Hindlimb muscle (tissue), 1 donor: ENCODE results near the gene TNFAIP2. TPM values are rescaled to one million over a fixed set of nuclear protein-coding genes. Genes with fewer than 3 reads are reported as not detected.
"Not testable (repeated sequence)": the region's sequence is repeated elsewhere in the genome, so short reads cannot be mapped to it uniquely, and the experiment has no call there.

Experiments used
- DNase-seq: peaks from one replicate; pipeline ENCODE4 v3.0.0-alpha.2; 2013
- polyA plus RNA-seq: library from polyadenylated mRNA; unstranded; fragments of 120-200 nt; gene quantifications from one replicate; pipeline ENCODE4 v1.2.1, GENCODE V29; 2013; ENCODE audit not compliant: insufficient read length

The TNFAIP2 gene
- polyA plus RNA-seq, 1 donor: 70.0 TPM

DNA sequence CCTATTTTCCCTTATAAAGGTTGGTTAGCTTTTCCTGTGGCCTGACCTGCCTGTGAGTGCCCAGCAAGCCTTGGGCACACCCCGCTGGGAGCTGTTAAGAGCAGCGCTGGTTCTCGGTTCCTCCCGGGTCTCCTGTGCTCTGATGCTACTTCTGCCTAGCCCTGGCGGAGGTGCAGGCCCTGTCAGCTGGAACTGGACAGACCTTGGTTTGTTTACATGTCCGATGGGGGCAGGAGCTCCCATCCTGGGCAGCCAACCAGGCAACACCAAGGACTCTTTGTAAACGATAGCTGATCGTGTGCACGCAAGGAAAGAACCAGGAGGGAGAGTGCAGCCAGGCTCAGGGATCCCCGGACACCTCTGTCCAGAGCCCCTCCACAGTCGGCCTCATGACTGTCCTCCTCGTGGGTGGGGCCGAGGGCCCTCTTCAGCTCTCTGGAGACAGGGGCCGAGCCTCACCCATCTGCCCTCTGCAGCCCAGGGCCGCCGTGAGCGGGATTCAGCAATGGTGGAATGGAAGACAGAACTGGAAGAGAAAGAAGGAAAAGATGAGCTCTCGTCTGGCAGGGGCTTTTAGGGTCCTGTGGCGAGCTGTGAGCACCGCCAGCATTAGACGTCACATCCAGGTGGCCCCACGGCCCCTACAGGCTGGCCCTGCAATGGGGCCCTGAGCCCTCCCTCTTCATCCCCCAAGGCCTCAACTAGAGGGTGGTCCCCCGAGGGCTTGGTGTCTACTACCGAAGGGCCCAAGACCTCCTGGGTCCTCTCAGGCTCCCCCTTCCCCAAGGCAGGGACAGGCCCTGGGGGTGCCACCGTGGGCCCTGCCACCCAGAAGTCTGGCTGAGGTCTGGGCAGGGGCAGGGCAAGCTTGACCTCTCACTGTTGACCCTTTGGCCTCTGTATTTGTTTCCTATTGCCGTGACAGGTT is 12.3 kb downstream of the TNFAIP2 start:
- no peak for DNase-seq

DNA sequence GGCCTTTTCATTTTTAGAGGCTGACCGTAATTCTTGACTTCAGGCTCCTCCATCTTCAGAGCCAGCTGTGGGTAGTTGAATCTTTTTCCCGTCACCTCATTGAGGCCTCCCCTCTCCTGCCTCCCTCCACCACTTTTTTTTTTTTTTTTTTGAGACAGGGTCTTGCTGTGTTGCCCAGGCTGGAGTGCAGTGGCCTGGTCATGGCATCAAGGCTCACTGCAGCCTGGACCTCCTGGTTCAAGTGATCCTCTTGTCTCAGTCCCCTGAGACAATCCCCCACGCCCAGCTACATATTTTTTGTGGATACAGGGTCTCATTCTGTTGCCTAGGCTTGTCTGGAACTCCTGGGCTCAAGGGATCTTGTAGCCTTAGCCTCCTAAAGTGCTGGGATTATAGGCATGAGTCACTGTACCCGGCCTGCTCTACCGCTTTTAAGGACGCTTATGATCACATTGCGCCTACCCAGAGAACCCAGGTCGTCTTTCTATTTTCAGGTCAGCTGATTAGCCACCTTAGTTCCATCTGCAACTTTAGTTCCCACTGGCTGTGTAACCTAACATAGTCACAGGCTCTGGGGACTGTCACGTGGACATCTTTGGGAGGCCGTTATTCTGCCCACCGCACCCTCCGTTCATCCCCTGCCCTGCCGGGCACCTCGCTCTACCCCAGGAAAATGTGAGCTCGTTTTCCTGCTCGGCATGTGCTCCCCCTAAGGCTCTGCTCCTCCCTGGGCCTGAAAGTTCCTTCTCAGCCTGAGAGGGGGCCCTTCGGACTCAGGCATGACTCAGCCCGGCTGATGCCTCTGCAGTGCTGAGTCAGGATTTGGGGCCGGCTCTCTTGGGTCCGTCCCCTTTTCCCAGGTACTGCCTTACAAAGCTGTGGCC is 13.4 kb downstream of the TNFAIP2 start:
- no peak for DNase-seq

DNA sequence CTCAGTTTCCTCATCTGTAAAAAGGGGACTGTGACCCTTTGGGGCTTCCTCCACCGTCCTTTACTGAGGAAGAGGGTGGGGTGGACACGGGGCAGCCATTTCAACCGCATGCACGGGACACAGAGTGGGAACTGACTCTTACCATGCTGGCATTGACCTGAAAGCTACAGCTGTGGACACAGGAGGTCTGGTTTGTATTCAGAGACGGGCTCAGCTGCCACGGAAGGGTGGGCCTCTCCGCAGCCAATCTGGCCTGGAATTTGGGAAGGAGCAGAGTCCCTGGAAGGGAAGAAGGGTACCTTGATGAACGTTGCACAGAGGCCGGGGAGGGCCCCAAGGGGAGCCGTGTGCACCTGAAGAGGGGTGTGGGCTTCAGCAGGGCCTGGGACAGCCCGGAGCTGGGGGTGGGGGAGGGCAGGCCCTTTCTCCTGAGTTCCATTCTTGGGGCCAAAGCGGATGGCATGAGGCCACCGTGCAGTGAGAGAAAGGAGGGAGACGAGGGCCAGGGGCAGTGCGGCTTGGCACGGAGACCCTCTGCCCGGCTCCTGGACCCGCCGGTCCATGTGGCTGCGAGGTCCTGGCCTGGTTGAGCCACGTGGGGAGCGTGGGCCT is 14.5 kb downstream of the TNFAIP2 start:
- DNase-seq: no peak

DNA sequence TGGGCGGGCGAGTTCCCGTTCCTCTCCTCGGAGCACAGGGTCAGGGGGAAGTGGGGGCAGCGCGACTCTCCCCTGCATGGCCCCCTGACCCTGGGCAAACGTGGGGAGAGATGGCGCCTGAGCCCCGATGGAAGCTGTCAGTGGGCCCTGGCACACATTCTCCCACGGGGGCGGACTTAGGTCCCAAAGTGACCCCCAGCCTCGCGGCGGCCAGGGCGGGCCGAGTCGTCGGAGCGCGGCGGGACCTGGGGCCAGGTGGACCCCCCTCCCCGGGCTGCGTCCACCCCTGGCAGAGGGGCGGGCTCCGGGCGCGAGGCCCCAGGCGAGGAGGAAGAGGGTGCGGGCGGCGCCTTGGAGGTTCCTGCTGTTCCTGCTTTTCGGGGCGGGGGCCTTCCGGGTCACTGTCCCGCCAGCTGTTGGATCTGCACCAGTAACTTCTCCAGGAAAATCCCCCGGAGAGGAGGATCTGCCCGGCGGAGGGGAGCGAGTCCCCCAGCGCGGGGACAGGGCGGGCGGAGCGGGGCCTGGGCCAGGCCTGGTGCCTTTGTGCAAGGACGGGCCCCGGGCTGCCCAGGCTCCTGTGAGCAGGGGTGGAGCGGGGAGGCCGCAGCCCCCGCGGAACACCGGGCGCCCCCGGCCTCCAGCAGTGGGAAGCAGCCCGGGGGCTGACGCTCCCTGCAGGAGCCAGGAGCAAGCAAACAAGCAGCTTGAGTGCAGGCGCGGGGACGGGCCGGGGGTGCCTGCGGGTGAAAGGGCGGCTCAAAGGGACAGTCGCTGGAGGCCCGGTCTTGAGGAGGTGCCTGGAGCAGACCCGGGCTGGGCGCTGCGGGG is 15.3 kb downstream of the TNFAIP2 start:
- DNase-seq: no peak

DNA sequence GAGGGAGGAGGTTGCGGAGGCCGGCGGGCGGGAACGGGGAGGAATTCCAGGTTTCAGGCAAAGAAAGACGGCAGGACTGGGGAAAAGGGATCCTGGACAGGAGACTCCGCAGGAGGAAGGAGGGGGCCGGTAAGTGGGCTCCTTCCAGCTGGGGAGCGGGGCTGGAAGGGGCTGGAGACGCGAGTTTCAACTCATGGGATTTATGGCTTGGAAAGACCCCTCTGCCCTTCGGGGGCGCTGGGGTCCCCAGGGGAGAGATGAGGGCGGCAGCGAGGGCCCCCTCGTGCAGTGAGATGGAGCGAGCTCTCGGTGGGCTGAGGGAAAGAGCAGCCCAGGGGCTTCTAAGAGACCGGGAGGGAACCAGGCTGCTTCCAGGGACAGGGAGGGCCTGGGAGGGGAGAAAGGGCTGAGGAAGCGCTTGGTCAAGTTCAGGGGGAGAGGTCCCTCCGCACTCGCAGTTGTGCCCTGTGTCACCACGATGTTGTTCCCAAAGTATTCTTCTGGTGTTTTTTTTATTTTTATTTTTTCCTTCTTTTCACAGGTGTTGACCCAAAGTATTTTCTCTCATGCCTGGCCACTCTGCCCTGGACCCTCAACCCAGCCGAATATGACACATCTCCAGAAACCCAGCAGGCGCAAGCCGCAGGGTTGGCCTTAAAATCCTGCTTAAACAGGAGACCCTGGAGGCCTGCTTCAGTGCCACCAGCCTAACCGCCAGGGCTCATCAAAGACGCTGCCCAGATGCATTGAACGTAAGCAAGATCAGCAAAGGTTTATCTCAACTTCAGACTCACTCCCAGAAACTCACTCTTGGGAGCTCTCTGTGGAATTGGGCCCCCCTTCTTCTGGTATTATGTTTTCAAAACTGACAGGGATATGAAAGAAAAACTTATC is 16.1 kb downstream of the TNFAIP2 start:
- DNase-seq: no peak

DNA sequence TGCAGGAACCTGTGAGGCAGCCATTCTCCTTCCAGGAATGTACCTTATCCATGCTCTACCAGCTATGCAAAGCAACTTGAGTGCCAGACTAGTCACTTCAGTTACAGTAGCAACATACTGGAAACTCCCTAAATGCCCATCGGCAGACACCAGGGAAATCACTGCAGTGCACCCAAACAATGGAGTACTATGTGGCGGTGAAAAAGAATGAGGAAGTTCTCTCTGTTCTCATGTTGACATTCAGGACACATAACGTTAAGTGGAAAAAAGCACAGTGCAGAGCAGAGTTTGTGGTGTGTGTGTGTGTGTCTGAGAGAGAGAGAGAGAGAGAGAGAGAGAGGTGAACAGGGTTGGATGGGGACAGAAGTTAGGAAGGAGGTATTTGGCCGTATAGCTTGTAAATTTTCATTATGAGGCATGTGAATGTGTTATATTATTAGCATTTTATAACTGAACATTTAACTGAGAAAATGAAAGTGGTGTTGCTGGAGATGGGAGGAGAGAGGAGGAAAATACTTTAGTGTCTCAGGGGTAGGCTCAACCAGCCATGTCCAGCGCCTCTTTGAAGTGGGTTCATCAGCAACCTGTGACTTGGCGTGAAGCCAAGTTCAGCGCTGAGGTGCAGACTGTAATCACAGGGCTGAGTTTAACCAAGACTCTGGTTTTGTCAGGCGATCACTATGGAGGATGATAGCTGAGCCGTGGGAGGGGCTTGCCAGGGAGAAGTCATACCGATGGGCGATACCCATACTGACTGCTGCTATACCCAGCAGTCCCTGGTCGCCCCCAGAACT is 17.3 kb downstream of the TNFAIP2 start:
- DNase-seq: no peak

DNA sequence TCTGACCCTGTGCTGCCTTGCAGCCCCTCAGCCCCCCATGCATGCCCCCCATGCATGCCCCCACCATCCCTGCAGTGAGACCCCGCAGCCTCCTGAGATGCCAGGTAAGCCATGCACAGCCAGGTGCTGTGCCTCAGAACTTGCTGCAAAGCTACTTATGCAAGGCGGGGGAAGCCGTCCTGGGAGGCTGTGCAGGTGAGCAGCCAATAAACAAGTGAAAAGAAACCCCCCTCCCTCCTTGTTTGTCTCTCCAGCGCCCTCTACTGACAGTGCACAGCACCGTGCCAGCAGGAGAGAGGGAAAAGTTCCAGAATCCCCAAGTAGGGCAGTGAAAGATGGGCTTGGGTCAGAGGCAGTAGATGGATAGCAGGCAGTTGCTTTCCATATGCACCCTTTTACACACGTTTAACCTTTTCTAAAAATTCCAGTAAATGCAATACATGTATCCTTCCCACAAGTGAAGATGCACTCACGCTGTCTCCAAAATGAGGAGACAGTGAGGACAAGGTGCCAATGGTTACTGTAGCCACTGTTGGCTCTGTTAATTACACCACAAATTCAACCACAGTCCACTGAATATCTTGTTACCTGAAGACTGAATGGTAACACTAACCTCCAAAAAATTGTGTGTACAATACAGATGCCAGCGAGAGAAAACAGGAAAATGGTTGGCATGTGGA is 18.0 kb downstream of the TNFAIP2 start:
- DNase-seq: no peak

DNA sequence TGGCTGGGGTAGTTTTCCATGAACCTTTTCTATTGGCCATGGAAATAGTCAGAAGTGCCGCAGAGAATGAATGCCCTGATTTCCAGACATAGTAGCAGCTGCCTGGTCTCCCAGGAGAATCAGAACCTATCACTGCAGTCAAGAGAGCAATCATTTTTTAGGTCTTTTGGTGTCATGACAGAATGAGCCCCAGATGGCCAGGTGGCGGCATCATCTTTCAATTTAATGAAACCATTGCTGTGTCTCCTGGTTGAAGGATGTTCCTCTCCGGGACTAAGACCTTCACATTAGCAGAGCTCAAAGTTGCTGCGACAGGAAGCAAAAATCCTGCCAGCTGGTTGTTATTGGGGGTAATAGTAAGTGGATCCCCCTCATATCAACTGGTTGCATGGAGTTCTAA is 18.8 kb downstream of the TNFAIP2 start:
- DNase-seq: no peak

DNA sequence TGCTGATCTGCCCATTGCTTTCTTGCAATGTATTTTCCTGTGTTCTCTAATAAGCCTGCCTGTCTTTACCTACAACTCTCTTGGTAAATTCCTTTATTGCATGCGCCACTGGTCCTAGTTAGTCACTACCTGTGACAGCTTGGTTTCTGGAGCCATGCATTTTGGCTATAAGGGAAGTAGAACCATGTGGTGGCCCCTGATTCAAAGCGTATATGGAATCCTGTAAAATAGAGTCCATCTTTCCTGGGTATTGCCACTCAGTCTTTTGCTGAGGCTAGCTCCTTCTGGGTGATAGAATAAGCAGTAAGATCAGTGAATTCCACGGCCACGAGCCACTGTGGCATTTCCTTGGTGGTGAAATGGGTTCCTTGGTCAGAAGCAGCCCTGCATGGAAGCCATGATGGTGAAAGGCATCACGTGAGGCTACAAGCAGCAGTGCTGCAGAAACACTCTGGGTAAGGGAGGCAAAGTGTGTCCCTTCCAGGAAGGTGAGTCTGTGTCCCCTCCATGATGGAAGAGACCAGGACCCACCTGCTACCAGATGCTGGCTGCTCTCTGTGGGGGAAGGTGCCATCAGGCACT is 19.6 kb downstream of the TNFAIP2 start:
- DNase-seq: no peak

DNA sequence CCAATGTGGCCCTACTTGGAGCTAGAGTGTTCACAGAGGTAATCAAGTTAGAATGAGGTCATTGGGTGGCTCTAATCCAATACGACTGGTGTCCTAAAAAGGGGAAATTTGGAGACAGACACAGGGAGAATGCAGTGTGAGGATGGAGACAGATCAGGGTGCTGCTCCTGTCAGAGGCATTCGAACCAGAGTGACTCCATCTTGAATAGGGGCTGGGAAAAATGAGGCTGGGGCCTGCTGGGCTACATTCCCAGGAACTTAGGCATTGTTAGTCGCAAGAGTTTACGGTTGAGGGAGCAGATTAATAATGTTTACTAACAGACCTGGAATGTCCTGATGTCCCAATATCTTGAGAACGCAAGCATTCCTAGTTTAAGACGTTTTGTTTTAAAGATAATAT is 20.2 kb downstream of the TNFAIP2 start:
- no peak for DNase-seq

DNA sequence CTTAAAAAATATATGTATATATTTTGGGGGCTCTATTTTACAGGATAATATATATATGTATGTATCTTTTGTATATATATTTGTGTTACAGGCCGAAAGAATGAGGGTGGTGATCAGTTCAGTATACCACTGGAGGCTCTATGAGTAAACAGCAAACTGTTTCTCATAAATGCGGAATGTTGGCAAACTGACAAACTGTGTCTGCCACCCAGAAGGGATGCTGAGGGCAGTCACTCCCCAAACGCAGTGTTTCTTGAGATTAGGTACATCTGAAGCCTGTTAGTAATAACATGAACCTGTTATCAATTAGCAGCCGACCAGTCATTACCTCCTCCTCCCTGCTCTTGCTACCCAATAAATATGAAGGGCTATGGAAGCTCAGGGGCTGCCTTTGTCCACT is 20.8 kb downstream of the TNFAIP2 start:
- DNase-seq: no peak

DNA sequence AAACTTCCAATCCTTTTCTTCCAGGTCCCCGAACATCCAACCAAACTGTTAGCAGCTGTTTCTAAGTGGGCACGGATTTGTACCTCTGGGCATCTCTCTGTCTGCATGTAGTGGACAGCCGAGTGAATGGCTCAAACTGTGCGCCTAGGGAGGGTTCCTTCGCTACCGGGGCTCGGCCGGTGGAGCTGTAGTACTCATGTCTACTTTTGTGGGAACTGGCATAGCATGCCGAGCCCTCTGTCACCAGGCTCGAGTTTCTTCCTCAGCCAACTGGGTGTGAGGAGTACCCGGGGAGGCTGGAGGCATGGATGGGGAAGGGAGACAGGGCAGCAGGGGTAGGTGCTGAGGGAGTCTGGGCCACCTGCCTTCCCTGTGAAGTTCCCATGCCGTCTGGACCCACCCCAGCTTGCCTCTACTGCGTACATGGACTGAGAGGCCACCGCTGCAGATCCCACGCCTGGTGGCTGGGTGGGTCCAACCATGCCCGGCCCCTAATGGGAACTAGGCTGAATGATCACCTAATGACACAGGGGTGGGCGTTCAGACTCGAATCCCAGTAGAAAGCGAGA is 23.0 kb downstream of the TNFAIP2 start:
- no peak for DNase-seq

DNA sequence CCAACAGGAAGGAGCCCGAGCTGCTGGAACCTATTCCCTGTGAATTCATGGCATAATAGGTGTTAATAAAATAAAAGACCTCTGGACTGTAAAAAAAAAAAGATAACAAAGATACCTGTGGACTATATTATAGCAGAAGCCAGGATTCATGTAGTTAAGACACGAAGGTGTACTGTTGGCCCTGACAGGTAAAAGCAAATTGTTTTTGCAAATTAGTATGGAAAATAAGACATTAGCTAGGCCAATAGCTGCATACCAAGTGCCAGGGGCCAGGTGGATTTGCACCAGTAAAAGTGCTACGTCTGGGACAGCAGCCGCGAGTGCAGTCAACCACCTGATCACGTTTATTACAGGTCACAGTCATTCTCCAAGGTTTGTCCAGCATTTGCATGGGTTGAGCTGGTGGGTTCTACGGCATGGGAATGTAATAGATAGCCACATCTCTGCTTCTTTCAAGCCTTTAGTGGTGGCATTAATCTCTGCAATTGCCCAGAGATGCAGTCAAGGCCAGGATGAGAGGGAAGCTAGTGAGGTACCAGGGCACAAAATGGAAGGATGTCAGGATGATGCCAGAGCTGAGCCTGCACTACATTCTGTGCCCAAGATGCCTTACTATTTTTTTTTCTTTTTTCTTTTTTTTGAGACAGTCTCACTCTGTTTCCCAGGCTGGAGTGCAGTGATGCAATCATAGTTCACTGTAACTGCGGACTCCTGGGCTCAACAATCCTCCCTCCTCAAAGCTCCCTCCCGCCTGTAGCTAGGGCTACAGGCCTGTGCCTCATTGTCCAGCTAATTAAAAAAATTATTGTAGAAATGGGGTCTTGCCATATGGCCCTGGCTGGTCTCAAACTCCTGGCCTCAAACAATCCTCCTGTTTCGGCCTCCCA is 26.3 kb downstream of the TNFAIP2 start:
- DNase-seq: no peak

DNA sequence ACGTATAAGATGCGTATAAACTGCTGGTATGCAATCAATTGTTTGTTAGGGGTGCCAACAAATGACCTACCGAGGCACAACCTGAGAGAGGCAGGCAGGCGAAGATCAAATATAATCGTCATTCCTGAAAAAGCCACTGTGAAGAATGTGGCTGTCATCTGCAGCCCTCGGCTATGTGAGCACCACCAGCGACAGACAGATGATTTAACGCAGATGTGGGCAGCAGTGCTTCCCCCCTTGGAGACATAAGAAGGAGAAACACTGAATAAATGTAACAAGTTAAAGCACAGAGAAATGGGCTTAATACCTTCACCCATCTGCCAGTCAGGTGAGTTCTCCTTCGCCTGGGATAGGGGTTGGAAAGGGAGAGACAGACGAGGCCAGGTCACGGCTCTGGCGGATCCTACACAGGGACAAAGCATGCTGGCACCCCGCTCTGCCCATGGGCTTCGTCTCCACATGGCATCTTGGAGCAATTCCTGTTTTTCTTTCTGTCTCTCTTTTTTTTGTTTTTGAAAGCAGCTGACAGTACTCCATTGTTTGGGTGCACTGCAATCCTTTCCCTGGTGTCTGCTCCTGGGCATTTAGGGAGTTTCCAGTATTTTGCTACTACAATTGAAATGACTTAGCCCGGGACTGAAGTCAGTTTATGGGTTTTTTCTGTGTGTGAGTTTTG is 28.1 kb downstream of the TNFAIP2 start:
- no peak for DNase-seq

DNA sequence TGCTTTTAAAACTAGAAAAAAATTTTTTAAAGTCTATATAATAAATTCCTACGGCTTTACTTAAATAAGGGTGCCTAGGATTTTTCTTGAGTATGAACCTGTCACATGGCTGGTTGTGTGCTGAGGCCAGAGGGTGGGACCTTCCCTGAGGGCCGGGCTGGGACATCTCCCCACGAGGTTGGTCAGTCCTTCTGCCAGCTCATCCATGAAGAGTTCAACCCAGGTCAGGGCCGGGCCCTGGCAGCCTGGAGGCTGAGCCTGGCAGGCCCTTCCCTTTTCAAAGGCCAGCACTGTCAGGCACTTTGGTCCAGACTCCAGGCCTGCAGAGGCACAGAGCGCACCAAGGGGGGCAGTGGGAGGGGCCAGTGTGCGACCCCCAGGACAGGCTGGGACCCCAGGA is 31.7 kb downstream of the TNFAIP2 start:
- DNase-seq: no peak

DNA sequence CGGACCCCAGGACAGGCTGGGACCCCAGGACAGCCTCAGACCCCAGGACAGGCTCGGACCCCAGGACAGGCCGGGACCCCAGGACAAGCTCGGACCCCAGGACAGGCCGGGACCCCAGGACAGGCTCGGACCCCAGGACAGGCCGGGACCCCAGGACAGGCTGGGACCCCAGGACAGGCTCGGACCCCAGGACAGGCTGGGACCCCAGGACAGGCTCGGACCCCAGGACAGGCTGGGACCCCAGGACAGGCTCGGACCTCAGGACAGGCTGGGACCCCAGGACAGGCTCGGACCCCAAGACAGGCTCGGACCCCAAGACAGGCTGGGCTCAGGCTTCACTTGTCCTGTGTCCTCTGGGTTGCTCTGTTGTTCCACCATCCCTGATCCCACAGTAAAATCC is 32.2 kb downstream of the TNFAIP2 start:
- DNase-seq: not testable (repeated sequence)

DNA sequence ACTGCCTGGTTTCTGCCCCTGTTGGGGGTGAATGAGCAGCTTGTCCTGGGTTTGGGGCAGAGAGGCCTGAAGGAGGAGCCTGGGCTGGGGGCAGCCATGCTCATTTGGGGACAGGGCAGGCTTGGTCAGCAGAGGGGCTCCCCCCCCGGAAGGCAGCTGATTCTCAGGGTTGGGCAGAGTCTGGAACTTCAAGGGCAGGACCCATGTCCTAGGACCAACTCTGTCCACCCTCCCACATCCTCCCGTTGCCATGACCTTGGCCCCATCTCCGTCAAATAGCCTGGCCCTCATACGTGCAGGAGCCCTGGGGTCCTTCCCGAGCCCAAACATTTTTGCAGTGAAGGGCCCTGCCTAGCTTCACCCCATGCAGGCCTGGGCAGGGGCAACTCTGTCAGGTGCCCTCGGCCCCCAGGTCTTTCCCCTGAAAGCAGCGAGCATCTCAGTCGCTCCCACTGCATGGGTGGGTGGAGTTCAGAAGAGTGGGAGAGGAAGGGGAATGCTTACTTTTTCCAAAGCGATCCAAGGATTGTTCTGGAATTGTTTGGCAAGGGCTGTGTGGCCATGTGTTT is 32.6 kb downstream of the TNFAIP2 start:
- DNase-seq: no peak
